ENCODE data around the gene GORASP2. TPM values are rescaled to one million over a fixed set of nuclear protein-coding genes. Genes with fewer than 3 reads are reported as not detected.

GORASP2 gene
- polyA plus RNA-seq, 1 donor (not counting 4 experiments of a cell fraction or from before 2014, with no cell fraction given), result 125 TPM

DNA sequence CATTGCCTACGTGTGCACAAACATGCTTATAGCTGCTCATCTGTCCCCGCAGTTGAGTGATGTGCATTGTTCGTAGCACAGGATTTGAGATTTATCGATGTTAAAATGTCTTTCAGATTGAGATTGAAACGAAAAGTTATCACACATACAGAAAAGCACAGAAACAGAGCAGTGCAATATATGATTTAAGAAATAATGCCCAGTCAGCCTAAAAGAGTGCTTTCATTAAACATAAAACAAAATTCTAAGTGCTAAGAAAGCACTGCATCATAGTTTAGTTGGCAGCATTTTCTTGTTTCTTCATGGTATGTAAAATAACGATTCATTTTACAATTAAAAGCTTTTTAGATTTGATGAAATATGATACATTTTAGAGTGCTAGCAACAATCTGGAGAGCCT, 31.9 kb upstream of the GORASP2 start:
- Histone ChIP-seq H4K20me1 (ENCODE audit: control insufficient read depth, extremely low read depth, insufficient read depth, low read length) (no peaks in the 10 kb centered on the region), H3K27ac (ENCODE audit: control insufficient read depth, insufficient read depth, low read length) (no peak overlapping the region), H3K36me3 (ENCODE audit: control insufficient read depth in 2 of 2, extremely low read depth in 1 of 2, insufficient read depth in 2 of 2, low read length in 2 of 2) (no peaks in the 10 kb centered on the region), H2AFZ (ENCODE audit: control insufficient read depth, low read length) (no peak overlapping the region), H3K9me3 (ENCODE audit: control insufficient read depth, low read depth, low read length) (no peaks in the 10 kb centered on the region), H3K79me2 (ENCODE audit: control insufficient read depth, insufficient read depth, low read length) (no peaks in the 10 kb centered on the region), H3K4me2 (ENCODE audit: control insufficient read depth, extremely low read depth, insufficient read depth, low read depth, low read length) (no peak overlapping the region), H3K9me1 (ENCODE audit: control insufficient read depth, extremely low read depth, insufficient read depth, low read length) (no peaks in the 10 kb centered on the region), H3K4me3 (ENCODE audit: control insufficient read depth in 2 of 3, extremely low read depth in 1 of 3, insufficient read depth in 2 of 3, low read depth in 1 of 3, low read length in 3 of 3) (no peak overlapping the region), H3K4me1 (ENCODE audit: control insufficient read depth, extremely low read depth, insufficient read depth, low read length) (peaks cover 3% of the 10 kb centered on the region), H3K9ac (ENCODE audit: control insufficient read depth, extremely low read depth, insufficient read depth, low read length) (no peak overlapping the region), H3K27me3 (ENCODE audit: control insufficient read depth, extremely low read depth, insufficient read depth, low read length) (no peaks in the 10 kb centered on the region)
- no peak for DNase-seq (ENCODE audit: low read depth, low spot score)
- FAIRE-seq, result no peak
- dilution Hi-C loops (cut with MboI; ENCODE audit: extremely low pct_ligation_motif_present, low sequenced_read_pairs), result no loop called here
- TF ChIP-seq EZH2 (IDR thresholded peaks at IDR 0.05; ENCODE audit: low read length), result no peak
- TF ChIP-seq, protein P1, sequence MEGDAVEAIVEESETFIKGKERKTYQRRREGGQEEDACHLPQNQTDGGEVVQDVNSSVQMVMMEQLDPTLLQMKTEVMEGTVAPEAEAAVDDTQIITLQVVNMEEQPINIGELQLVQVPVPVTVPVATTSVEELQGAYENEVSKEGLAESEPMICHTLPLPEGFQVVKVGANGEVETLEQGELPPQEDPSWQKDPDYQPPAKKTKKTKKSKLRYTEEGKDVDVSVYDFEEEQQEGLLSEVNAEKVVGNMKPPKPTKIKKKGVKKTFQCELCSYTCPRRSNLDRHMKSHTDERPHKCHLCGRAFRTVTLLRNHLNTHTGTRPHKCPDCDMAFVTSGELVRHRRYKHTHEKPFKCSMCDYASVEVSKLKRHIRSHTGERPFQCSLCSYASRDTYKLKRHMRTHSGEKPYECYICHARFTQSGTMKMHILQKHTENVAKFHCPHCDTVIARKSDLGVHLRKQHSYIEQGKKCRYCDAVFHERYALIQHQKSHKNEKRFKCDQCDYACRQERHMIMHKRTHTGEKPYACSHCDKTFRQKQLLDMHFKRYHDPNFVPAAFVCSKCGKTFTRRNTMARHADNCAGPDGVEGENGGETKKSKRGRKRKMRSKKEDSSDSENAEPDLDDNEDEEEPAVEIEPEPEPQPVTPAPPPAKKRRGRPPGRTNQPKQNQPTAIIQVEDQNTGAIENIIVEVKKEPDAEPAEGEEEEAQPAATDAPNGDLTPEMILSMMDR (optimal IDR thresholded peaks at IDR 0.05 in 1 of 3, IDR thresholded peaks at IDR 0.05 in 1 of 3, conservative IDR thresholded peaks at IDR 0.05 in 1 of 3; ENCODE audit: extremely low read depth in 1 of 3, insufficient read depth in 2 of 3, low read length in 3 of 3), result no peak

DNA sequence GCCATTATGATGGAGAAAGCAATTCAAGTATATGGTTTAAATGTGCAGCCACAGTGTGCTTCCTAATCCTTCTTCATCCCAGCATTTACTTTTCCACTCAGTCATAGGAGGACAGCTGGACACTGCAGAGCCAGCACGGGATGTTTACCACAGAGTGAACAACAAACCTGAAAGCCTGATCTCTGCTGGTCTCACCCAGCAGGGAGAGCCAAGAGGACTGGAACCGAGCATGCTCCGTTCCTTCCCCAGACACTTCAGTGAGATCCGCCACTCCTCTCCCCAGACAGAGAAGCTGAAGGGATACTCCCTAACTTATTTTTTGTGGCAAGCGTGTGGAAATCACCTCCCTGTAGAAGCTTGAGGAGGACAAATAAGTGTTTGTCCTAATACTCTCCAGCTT, 23.2 kb upstream of the GORASP2 start:
- no peaks in the 10 kb centered on the region for H3K9me1 ChIP-seq (ENCODE audit: control insufficient read depth, extremely low read depth, insufficient read depth, low read length)
- no peaks in the 10 kb centered on the region for H3K27me3 ChIP-seq (ENCODE audit: control insufficient read depth, extremely low read depth, insufficient read depth, low read length)
- no peaks in the 10 kb centered on the region for H3K36me3 ChIP-seq (ENCODE audit: control insufficient read depth in 2 of 2, extremely low read depth in 1 of 2, insufficient read depth in 2 of 2, low read length in 2 of 2)
- TF ChIP-seq, protein P1 (optimal IDR thresholded peaks at IDR 0.05 in 1 of 3, IDR thresholded peaks at IDR 0.05 in 1 of 3, conservative IDR thresholded peaks at IDR 0.05 in 1 of 3; ENCODE audit: extremely low read depth in 1 of 3, insufficient read depth in 2 of 3, low read length in 3 of 3), result no peak
- no peak for TF ChIP-seq EZH2 (IDR thresholded peaks at IDR 0.05; ENCODE audit: low read length)
- DNase-seq (ENCODE audit: low read depth, low spot score) (no peak), FAIRE-seq (no peak)
- dilution Hi-C loops (cut with MboI; ENCODE audit: extremely low pct_ligation_motif_present, low sequenced_read_pairs), result no loop called here
- no peak overlapping the region for H3K9ac ChIP-seq (ENCODE audit: control insufficient read depth, extremely low read depth, insufficient read depth, low read length)
- no peaks in the 10 kb centered on the region for H4K20me1 ChIP-seq (ENCODE audit: control insufficient read depth, extremely low read depth, insufficient read depth, low read length)
- no peak overlapping the region for H3K4me2 ChIP-seq (ENCODE audit: control insufficient read depth, extremely low read depth, insufficient read depth, low read depth, low read length)
- no peaks in the 10 kb centered on the region for H3K9me3 ChIP-seq (ENCODE audit: control insufficient read depth, low read depth, low read length)
- no peak overlapping the region for H2AFZ ChIP-seq (ENCODE audit: control insufficient read depth, low read length)
- no peaks in the 10 kb centered on the region for H3K4me1 ChIP-seq (ENCODE audit: control insufficient read depth, extremely low read depth, insufficient read depth, low read length)
- no peaks in the 10 kb centered on the region for H3K79me2 ChIP-seq (ENCODE audit: control insufficient read depth, insufficient read depth, low read length)
- no peak overlapping the region for H3K4me3 ChIP-seq (ENCODE audit: control insufficient read depth in 2 of 3, extremely low read depth in 1 of 3, insufficient read depth in 2 of 3, low read depth in 1 of 3, low read length in 3 of 3)
- no peak overlapping the region for H3K27ac ChIP-seq (ENCODE audit: control insufficient read depth, insufficient read depth, low read length)
